ENCODE results near the gene TADA2B.

TADA2B gene

DNA sequence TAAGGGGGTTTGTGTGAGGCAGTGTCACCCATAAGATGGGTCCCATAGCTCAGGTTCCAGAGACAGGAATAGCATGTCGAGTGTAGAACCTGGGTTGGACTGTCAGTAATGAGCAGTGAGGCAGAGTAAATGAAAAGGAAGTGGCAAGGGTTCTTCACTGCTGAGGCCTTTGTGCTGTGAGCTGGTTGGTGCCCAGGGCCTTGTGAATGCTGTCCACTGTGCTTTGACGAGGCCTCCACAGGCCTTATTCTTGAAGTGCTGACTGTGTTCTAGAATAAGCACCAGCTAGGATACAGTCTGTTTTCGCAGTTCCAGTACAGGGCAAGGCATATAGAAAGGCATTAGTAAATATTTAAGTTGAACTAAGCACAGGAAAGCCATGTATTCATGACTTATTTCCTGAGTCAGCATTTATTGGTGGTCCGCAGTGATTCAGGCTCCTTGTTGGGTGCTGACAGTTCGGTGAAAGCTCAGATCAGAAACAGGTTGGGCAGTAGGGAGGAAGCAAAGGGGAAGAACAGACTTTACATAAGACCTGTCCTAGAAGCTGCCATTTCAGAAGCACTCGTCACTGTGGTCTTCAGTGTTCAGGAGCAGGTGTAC is 25.6 kb upstream of the TADA2B start:
- no peak for DNase-seq (ENCODE audit: low read depth)

DNA sequence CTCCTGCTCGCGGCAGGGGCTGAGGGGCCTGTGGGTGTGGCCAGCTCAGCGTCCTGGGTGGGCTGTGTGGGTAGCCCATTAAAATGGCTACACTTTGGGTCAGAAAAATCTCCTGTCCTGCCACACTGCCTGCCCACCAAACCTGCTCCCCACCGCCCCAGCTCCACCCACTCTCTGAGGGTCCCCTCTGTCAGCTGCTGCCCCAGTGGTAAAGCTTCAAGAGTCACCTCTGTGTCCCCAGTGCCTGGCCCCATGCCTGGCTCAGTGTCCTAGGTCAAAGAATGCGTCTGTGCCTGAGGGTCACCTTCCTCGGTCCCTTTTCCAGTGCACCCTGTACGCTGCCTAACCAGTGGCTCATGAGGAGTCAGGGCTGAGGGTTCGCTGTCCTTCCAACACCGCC is 24.9 kb upstream of the TADA2B start:
- DNase-seq (ENCODE audit: low read depth), result no peak

DNA sequence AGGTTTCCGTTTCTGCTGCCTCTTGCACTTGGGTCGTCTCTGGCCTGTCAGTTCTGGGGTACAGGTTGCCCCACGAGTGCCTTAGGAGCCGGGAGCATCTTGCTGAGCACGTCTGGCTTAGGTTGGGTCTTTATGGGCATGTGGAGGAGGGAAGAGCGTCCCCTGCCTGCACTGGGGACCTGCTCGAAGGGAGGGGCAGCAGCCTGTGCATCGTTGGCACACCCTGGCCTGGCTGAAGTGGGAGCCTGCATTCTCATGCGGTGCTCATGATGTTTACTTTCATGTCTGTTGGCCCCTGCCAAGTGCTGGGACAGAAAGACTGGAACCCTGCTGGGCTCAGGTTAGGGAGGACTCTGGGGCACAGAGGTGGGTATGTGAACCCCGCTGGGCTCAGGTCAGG is 23.8 kb upstream of the TADA2B start:
- no peak for DNase-seq (ENCODE audit: low read depth)

DNA sequence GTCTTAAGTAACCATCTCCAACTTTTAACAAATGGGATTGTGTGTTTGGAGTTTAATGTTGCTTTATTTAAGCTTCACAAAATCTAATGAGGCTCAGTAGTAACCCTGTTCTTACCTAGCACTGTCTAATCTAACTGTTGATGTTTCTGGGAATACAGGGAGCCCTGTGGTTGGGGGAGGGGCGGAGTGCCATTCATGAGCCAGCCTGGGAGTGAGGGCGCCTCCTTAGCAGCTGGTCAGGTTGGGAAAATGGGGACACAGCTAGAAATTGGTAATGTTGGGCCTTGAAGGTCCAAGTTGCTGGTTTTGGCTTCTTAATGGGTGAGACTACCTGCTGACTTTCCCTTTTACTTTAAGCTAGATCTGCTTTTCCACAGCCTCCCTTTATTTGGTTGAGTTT is 22.9 kb upstream of the TADA2B start:
- DNase-seq (ENCODE audit: low read depth), result no peak

DNA sequence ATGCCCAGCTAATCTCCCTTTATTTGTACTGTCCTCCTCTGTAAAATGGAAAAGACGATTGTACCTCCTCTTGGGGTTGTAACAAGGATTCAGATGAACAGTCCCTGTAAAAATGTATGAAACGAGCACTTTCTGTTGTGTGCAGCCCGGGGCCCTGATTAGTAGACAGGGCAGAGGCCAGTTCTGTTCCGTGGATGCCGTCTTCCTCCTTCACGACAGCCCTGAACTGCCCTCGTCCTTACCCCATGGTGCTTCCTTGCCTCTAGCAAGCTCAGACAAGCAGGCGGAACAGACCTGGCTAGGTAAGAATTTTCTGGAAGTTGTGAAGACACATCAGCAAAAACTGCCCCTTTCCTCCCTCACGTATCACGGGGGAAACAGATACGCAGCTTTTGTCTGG is 22.3 kb upstream of the TADA2B start:
- DNase-seq (ENCODE audit: low read depth), result no peak

DNA sequence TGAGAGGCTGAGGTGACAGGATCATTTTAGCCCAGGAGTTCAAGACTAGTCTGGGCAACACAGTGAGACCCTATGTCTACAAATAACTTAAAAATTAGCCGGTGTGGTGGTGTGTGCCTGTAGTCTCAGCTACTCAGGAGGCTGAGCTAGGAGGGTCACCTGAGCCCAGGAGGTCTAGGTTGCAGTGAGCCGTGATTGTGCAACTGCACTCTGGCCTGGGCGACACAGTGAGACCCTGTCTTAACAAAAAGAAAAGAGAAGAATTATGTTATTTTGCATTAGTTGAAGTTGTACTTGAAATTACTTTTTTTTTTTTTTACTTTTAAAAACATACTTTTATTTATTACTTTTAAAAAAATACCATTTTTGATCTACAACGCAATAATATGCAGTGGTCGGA is 21.8 kb upstream of the TADA2B start:
- DNase-seq (ENCODE audit: low read depth), result no peak

DNA sequence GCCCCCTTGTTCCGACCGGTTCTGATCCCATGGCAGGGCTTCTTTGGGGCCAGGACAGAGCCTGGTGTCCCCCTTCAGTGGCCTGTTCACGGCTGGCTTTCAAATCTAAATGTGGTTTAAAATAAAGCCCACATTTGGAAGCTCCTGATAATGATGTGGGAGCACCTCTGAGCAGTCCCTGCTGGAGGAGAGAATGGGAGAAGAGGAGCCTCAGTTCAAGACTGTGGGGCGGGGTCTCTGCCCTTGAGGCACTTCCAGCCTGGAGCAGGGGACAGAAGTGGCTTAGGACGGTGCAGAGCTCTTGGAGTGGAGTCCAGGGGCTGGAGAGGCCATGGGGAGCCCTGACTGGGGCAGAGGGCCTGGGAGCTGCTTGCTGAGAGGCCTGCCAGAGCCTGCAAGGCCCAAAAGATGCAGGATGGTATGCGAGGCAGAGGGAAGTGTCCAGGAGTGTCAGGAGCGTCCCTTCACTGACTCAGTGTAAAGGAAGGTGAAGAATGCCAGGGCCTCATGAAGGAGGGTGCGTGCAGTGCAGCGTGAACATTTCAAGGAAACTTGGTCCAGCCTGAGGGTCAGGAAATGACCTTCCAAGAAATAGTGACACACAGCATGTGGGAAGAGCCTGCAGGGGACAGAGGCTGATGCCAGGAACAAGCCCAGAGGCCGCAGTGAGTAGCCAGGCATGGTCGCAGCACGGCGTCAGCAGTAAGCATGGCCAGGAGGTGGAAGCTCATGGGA is 21.1 kb upstream of the TADA2B start:
- DNase-seq (ENCODE audit: low read depth), result peak; percentile 88

DNA sequence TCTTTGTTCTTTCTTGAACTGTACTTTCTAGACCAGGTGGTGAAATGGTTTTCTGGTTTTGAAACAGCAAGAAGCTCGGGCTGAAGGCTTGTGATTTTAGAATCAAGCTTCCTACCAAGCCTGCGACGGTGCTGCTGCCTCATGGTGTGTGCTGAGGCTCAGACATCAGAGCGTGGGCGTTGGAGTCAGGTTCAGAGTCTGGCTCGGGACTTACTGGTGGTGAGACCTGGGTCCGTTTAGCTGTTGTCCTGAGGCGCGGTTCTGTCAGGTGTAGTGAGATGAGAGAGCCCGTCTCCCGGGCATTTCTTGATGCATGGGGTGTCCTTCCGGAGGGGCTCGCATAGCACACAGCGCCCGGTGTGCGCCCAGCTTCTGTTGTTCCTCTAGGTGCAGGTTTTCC is 19.7 kb upstream of the TADA2B start:
- no peak for DNase-seq (ENCODE audit: low read depth)

DNA sequence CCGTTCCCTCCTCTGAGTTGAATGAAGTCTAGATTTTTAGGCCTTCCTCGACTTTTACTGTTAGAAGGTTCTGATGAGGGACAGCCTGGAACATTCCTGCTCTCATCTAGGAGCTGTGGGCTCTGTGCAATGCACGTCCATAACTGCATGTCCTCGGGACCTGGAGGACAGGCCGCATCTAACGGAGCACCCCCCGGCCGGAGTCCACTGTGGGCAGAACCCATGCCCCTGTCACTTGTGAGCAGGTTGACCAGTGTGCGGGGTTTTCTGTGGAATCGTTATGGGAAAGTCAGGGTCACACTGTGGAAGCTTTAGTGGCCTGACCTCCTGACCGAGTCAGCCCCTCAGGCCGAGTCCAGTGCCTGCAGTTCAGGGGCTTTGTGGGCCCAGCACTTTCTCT is 19.3 kb upstream of the TADA2B start:
- no peak for DNase-seq (ENCODE audit: low read depth)

DNA sequence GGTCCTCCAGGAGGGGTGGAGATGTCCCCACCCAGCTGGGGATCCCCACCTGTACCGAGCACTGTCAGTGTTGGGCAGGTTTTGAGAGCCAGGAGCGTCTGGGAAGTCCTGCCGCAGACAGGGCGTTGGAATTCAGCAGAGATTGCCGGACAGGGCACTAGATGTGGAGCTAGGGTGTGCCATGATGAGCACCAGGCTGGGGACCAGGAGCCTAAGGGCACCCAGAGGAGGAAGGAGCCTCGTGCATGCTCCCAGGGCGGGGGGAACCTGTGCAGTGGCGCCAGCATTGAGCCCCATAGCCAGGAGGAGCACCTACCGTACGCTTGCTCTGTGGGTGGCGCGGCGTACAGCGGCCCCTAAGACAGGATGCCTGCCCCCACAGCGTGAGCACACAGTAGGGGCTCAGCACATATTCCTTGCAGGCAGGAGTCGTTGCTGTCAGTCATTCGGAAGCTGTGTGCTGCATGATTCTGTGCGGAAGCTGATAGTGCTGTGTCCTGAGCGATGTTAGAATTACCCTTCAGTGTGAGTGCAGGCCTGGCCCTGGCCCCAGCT is 18.8 kb upstream of the TADA2B start:
- DNase-seq (ENCODE audit: low read depth), result no peak

DNA sequence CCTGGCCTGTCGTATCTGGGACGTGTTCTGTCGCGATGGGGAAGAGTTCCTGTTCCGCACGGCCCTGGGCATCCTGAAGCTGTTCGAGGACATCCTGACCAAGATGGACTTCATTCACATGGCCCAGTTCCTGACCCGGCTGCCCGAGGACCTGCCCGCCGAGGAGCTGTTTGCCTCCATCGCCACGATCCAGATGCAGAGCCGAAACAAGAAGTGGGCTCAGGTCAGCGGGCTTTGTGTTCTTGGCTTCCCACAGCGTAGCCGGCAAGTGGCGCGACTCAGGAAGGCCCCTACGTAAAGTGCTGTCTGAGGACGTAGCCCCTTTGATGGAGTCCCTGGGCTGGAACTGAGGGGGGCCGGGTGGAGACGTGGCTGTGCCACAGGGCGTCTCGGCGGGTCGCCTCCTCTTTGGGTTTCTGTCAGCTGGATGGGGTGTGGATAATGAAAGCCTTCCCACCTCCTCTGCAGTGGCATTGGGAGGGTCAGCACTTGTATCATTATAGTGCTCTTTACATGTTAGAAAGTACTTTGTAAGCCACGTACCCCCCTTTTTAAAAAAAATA is 18.1 kb upstream of the TADA2B start:
- no peak for DNase-seq (ENCODE audit: low read depth)

DNA sequence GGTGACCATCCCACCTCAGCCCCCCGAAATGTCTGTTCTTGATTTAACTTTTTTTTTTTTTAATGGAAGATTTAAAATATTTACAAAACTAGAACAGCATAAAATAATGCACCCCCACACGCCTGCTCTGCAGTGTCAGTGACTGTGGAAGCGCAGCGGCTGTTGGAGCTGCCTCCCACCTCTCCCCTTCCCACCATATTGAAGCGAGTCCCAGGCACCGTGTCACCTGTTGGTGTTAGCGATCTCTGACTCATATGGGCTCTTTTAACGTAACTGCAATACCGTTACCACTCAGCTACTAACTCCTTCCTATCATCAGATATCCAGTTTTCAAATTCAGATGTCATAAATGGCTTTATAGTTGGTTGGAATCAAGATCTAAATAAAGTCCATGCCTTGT is 17.1 kb upstream of the TADA2B start:
- DNase-seq (ENCODE audit: low read depth), result no peak

DNA sequence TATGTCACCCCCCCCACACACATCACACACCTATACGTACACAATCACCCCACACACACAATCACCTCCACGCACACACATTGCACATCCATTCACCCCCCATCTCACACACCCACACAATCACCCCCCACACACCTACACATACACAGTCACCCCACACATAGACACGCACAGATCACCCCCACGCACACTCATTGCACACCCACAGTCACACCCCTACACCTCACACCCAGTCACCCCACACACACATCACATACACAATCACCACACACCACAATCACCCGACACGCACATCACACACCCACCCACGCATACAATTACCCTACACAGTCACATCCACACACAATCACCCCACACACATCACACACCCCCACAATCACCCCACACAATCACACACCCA is 15.9 kb upstream of the TADA2B start:
- no peak for DNase-seq (ENCODE audit: low read depth)

DNA sequence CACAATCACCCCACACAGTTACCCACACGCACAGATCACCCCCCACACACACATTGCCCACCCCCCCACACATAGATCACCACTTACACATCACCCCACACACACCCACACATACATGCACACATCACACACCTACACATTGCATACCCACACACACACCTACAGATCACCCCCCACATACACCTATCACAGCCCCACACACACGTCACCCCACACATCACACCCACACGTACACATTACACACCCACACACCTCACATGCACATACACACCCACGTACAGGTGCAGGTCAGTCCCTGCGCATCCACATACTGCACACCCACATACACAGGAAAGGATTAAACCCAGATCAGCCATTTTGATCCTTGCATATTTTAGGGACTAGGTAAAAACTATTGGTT is 15.3 kb upstream of the TADA2B start:
- DNase-seq (ENCODE audit: low read depth), result no peak

DNA sequence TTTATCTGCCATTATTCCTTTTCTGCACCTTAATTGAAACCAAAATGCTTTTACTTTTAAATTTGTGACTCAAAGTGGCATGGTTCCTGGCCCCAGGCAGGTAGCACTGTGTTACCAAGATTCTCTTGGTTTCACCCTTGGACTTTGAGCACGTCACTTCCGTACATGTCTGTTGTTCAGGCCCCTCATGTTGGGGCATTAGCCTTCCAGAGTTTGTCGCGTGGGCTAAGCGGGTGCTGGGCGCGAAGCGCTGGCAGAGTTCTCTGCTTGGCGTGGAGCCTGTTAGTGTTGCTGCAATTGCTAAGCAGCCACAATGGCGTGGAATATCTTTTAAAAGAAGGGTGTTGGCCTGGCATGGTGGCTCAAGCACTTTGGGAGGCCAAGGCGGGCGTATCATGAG is 14.0 kb upstream of the TADA2B start:
- no peak for DNase-seq (ENCODE audit: low read depth)

DNA sequence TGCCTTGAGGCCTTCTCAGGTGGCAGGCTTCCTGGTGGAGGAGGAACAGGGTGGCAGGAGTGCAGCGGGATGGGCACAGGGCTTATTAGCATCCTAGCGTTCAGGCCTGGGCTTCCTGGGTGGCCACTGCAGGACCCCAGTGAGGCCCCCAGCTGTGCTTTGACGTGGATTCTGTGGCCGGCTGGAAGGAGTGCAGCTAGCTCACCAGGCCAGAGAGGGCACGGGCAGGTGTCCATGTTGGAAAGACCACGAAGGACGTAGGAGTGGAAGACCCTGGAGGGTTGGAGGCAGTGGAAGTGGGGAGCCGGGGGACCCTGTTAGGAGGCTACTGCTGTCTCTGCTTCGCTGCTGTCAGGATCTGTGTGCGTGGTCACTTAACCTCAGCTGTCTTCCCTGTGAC is 13.3 kb upstream of the TADA2B start:
- DNase-seq (ENCODE audit: low read depth), result no peak

DNA sequence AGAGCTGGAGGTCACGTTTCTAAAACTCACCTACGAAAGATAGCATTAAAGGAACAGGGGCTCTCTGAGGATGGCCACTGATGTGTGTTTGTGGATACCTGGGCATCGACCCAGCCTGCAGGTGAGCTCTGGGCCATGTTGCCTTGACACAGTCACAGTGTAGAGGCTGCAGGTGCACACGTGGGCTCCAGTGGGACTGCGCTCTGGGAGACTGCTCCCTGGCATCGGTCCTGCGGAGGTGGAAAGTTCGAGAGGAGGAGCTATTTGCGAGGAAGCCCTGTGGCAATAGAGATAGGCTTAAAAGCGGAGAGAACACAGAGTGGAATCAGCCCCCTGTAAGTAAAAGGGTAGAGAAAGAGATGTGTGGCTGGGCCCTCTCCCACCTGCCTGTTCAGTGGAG is 12.3 kb upstream of the TADA2B start:
- no peak for DNase-seq (ENCODE audit: low read depth)

DNA sequence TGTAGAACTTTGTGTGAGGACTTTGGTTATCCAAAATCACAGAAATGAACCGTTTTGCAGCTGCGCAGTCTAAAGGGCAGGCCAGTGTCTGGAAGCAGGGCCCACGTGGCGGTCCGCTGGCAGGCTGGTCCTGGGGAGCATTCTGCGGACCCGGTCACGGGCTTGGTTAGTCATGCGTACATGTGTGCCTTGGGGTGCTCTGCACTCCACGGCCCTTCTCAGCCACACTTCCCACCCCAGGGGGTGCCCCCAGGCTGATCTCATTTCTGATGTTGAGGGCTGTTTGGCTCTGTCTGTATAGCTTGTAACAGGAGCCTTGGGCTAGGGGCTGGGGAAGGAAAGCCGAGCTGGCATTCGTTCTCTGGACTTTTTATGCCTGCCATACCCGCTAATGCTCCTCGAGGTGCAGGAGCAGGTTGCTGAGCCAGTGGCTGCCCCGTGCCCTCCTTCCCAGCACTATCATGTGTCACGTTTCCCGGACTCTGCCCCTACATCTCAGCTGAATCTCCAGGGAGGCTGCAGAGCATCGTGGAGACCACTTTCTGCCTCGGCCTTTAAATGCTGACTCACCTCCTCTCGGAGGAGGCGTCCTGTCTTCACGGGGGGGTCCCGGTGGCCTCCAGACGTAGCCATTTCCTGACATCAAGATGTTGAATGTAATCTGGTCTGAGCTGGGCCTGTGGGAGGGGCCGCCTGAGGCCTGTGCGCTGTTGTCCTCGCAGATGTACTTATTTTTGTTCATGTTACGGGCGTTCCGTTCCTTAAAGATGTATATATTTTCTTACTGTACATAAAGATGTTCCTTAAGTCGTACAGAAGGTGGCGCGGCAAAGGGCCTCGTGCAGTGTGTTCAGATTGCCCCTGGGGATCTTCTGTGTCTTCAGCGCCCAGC is 11.4 kb upstream of the TADA2B start:
- DNase-seq (ENCODE audit: low read depth), result no peak

DNA sequence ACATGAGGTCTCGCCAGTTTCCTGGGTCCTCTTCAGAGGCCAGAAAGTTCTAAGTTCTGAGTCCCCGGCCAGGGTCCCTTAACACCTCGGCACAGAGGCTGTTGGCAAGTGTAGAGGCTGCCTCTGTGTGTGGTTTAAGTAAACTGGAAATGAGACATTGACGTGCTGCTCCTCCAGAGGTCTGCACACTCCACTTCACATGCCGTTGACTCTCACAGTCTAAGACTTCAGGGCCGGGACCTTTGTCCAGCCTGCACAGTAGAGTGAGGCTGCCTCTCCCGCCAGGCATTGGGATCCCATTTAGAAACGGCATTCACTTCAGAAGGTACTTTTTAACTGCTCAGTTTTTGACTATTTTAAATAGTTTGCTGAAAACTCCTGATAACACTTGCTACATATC is 10.6 kb upstream of the TADA2B start:
- no peak for DNase-seq (ENCODE audit: low read depth)

DNA sequence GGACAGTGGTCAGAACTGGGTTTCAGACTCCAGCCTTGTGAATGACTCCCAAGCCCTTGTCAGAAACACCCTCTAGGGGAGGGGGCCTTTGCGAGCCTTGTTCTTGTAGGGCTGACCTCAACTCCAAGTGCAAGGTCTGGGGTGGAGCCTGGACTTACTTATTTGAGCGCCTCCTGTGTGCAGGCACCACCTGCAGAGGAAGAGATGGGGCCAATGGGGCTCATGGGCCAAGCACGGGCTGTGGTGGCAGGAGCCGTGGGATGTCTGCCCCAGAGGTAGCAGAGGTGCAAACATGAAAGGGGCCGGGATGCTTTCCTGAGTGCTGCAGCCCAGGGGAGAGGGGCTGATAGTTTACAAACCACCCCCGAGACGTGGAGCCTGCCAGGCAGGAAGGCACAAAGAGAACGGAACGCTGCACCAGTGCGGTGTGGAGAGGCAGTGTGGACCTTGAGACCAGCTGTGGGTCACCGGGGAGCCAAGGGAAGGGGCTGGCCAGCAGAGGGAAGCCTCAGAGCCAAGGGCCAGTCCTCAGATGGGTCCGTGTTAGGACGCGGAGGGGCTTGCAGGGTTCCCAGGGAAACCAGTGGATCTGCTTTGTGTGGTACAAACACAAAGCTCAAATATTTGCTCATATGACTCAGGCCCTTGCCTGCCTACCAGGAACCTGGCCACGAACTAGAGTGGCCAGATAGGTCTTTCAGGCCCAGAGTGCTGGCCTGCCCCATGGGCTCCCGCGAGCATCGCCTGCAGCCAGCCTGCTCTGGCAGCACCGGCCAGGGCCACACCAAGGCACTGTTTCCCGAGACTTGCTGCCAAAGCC is 8.7 kb upstream of the TADA2B start:
- peak; percentile 44 for DNase-seq (ENCODE audit: low read depth)

DNA sequence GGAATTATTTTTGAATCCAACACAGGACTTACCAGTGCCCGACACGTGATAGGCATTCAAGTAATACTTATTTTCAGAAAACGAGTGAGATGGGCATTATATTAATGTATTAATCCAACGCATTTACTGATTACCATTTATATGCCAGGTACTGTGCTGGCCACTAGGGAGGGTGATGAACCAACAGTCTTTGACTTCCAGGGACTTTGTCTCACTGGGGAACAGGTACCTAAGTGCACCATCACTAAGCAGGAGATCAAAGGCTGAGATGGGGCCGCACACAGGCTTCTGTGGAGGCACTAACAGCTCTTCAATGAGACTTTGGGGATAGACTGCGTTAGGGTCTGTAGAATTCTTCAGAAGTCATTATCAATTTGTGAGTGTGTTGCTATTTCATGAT is 5.7 kb upstream of the TADA2B start:
- DNase-seq (ENCODE audit: low read depth), result no peak

DNA sequence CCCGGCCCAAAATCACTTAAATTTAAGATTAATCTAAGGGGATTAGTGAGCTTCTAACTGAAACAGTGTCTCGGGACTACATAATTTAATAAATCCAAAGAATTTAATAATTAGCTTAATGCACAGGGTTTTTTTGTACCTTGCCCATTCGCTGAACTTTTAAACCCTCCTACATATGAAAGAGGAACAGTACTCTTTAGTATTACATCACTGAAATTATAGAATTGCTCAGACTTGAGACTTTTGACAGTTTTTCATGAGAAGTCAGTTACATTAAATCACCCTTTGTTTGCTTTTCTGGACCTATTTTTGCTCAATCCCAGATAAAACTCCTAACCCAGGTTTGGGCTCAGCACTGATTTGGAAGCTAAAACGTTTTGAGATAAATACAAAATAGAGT is 2.4 kb upstream of the TADA2B start:
- no peak for DNase-seq (ENCODE audit: low read depth)

All from fibroblast of gingiva (primary cell).